CD14-positive monocyte (primary cell): Measurements from ENCODE around the gene MARCHF7. TPM values are rescaled to one million over a fixed set of nuclear protein-coding genes. Genes with fewer than 3 reads are reported as not detected.

ENCODE experiments used
- DNase-seq, 3 donors: peaks; one replicate each; pipeline ENCODE4 v3.0.0-alpha.2; 2011 to 2022
- H2AFZ ChIP-seq: 2 replicates; pipeline ENCODE4 v1.6.0; 2012; ENCODE audit warnings: mild to moderate bottlenecking, low read depth, low read length, inconsistent platforms; ENCODE audit not compliant: insufficient read depth, poor library complexity, severe bottlenecking
- H3K27ac ChIP-seq, 2 donors: 1 replicate in 1 of 2; 2 replicates in 1 of 2; pipeline ENCODE4 v1.5.1; 2012 to 2013; ENCODE audit warnings: low read length in 2 of 2, control low read depth in 1 of 2, inconsistent platforms in 1 of 2, low read depth in 1 of 2, mild to moderate bottlenecking in 1 of 2
- H3K27me3 ChIP-seq, 2 donors: one replicate each; pipeline versions ENCODE4 v1.6.0 to v1.6.1; 2011 to 2013; ENCODE audit warnings: low read length in 2 of 2; ENCODE audit not compliant: control insufficient read depth in 2 of 2, insufficient read depth in 2 of 2
- H3K36me3 ChIP-seq, 2 donors: replicated peaks in 1 of 2; 1 replicate in 1 of 2; 2 replicates in 1 of 2; pipeline versions ENCODE4 v1.5.1 to v1.6.1; 2012 to 2013; ENCODE audit warnings: low read length in 2 of 2, control low read depth in 1 of 2, inconsistent platforms in 1 of 2, mild to moderate bottlenecking in 1 of 2; ENCODE audit not compliant: insufficient read depth in 2 of 2, control insufficient read depth in 1 of 2
- H3K4me1 ChIP-seq, 2 donors: 1 replicate in 1 of 2; 2 replicates in 1 of 2; pipeline versions ENCODE4 v1.5.1 to v1.6.1; 2012 to 2013; ENCODE audit warnings: low read length in 2 of 2, control low read depth in 1 of 2, inconsistent platforms in 1 of 2, mild to moderate bottlenecking in 1 of 2, moderate library complexity in 1 of 2; ENCODE audit not compliant: insufficient read depth in 2 of 2, control insufficient read depth in 1 of 2
- H3K4me2 ChIP-seq: replicated peaks from 2 replicates; pipeline ENCODE3; 2012; ENCODE audit warnings: low read length, moderate library complexity, mild to moderate bottlenecking; ENCODE audit not compliant: poor library complexity, severe bottlenecking; ENCODE audit errors: extremely low read depth
- H3K4me3 ChIP-seq, 3 experiments: fragments of 200-600 bp in 1 of 3; sonication (generic) in 1 of 3; replicated peaks in 1 of 3; 1 replicate in 2 of 3; 2 replicates in 1 of 3; pipeline ENCODE4 v1.5.1; 2011 to 2013; ENCODE audit warnings: low read length in 3 of 3, mild to moderate bottlenecking in 3 of 3, control low read depth in 2 of 3, low read depth in 2 of 3, inconsistent platforms in 1 of 3, moderate library complexity in 1 of 3
- H3K79me2 ChIP-seq: 2 replicates; pipeline ENCODE4 v1.6.0; 2012; ENCODE audit warnings: mild to moderate bottlenecking, control low read depth, inconsistent platforms, low read length, moderate library complexity; ENCODE audit not compliant: insufficient read depth
- H3K9ac ChIP-seq: 2 replicates; pipeline ENCODE4 v1.6.0; 2017; ENCODE audit warnings: low read length, mild to moderate bottlenecking; ENCODE audit not compliant: insufficient read depth, poor library complexity, severe bottlenecking
- H3K9me3 ChIP-seq, 2 donors: replicated peaks in 1 of 2; 1 replicate in 1 of 2; 2 replicates in 1 of 2; pipeline versions ENCODE4 v1.5.1 to v1.6.1; 2012 to 2013; ENCODE audit warnings: low read length in 2 of 2, control low read depth in 1 of 2; ENCODE audit not compliant: control insufficient read depth in 1 of 2, insufficient read depth in 1 of 2
- H4K20me1 ChIP-seq: 2 replicates; pipeline ENCODE4 v1.6.0; 2012; ENCODE audit warnings: mild to moderate bottlenecking, low read length, control low read depth, moderate library complexity; ENCODE audit not compliant: insufficient read depth
- H3K27ac Mint-ChIP-seq, 7 donors: one replicate each; pipeline ENCODE4 v1.8.0; 2020; ENCODE audit warnings: mild to moderate bottlenecking in 7 of 7, mixed read lengths in 7 of 7, moderate library complexity in 6 of 7, inconsistent platforms in 2 of 7
- H3K27me3 Mint-ChIP-seq, 3 donors: one replicate each; pipeline ENCODE4 v1.8.0; 2021 to 2022; ENCODE audit warnings: low read depth in 3 of 3, mild to moderate bottlenecking in 3 of 3, mixed read lengths in 3 of 3, moderate library complexity in 3 of 3, inconsistent platforms in 1 of 3
- H3K36me3 Mint-ChIP-seq, 2 donors: one replicate each; pipeline ENCODE4 v1.8.0; 2020; ENCODE audit warnings: mixed read lengths in 2 of 2, inconsistent platforms in 1 of 2, mild to moderate bottlenecking in 1 of 2
- H3K4me1 Mint-ChIP-seq: one replicate; pipeline ENCODE4 v1.8.0; 2020; ENCODE audit warnings: mild to moderate bottlenecking, mixed read lengths
- H3K4me3 Mint-ChIP-seq, 2 donors: one replicate each; pipeline ENCODE4 v1.8.0; 2020; ENCODE audit warnings: mild to moderate bottlenecking in 2 of 2, mixed read lengths in 2 of 2, moderate library complexity in 1 of 2
- H3K9me3 Mint-ChIP-seq, 7 donors: one replicate each; pipeline ENCODE4 v1.8.0; 2020 to 2022; ENCODE audit warnings: mixed read lengths in 7 of 7, mild to moderate bottlenecking in 6 of 7, moderate library complexity in 6 of 7, inconsistent platforms in 2 of 7
- CTCF ChIP-seq: fragments of 200-600 bp; IDR thresholded peaks from one replicate; pipeline ENCODE4 v1.8.0; 2022; ENCODE audit warnings: antibody characterized with exemption, mild to moderate bottlenecking
- WGBS: methylation state at CpG from one replicate; pipeline ENCODE4 v1.1.5; 2013; ENCODE audit warnings: missing lambda C conversion rate; ENCODE audit not compliant: insufficient coverage; 5-methylcytosine and 5-hydroxymethylcytosine counted together
- intact Hi-C, 2 donors: fragments of 100-400 bp; cut with micrococcal nuclease; formaldehyde crosslinking; loops; one replicate each; pipeline versions ENCODE4 v1.15.0 to v1.15.1; 2023
- polyA plus RNA-seq, 3 donors: library from polyadenylated mRNA; depleted of rRNA in 1 of 3; unstranded in 2 of 3; stranded (reverse) in 1 of 3; fragments of 300-500 nt in 2 of 3; fragments of >200 nt in 1 of 3; fragmentation: Illumina TruSeq in 2 of 3; gene quantifications; 1 replicate in 2 of 3; 2 replicates in 1 of 3; pipeline ENCODE4 v1.2.3, GENCODE V29; 2012 to 2021

MARCHF7 gene
- polyA plus RNA-seq, 3 donors, result 46.7 to 124 (median 102) TPM

GRCh38 chr2:159738509-159739390, 26.4 kb downstream of the MARCHF7 start:
- H2AFZ ChIP-seq, result no peak overlapping the region
- peaks cover 11% of the 10 kb centered on the region for H3K4me1 Mint-ChIP-seq
- no peak overlapping the region for H3K9ac ChIP-seq
- H3K4me3 Mint-ChIP-seq, result no peak overlapping the region
- DNase-seq, result peak; percentile 21 to 50 (median 46)
- H4K20me1 ChIP-seq, result peaks cover 100% of the 10 kb centered on the region
- H3K27ac Mint-ChIP-seq, result peak overlapping the region; percentile 2 to 85 (median 68)
- peak overlapping the region in 1 of 2 donors; percentile 36 for H3K27ac ChIP-seq
- intact Hi-C loops, result no loop called here
- no peak overlapping the region for H3K4me3 ChIP-seq
- no peaks in the 10 kb centered on the region for H3K27me3 ChIP-seq
- TF ChIP-seq CTCF, result no peak
- H3K4me1 ChIP-seq, result no peaks in the 10 kb centered on the region
- H3K27me3 Mint-ChIP-seq, result no peaks in the 10 kb centered on the region
- no peak overlapping the region for H3K4me2 ChIP-seq
- peaks cover 0 to 3% (median 0%) of the 10 kb centered on the region in 7 donors for H3K9me3 Mint-ChIP-seq
- peaks cover 33 to 98% of the 10 kb centered on the region in 2 donors for H3K36me3 ChIP-seq
- H3K9me3 ChIP-seq, result no peaks in the 10 kb centered on the region
- peaks cover 58 to 71% of the 10 kb centered on the region in 2 donors for H3K36me3 Mint-ChIP-seq
- H3K79me2 ChIP-seq, result peaks cover 100% of the 10 kb centered on the region
- WGBS, result 88% methylated on average over 12 of the region's 15 CpGs

- Histone ChIP-seq H3K9me3 (no peaks in the 10 kb centered on the region), H3K4me3 (no peak overlapping the region), H3K27me3 (no peaks in the 10 kb centered on the region), H4K20me1 (peaks cover 97% of the 10 kb centered on the region), H3K36me3 (peaks cover 50 to 97% of the 10 kb centered on the region in 2 donors), H3K79me2 (peaks cover 93% of the 10 kb centered on the region), H3K4me2 (no peak overlapping the region), H3K9ac (no peak overlapping the region), H2AFZ (no peak overlapping the region), H3K27ac (no peak overlapping the region), H3K4me1 (no peaks in the 10 kb centered on the region)
- WGBS, result no CpG with 5 or more reads among the region's 6 CpGs
- H3K4me3 Mint-ChIP-seq, result no peak overlapping the region
- H3K27ac Mint-ChIP-seq, result peak overlapping the region in 2 of 7 donors; percentile 1 to 57
- H3K36me3 Mint-ChIP-seq, result peaks cover 55 to 67% of the 10 kb centered on the region in 2 donors
- no peak for DNase-seq
- peaks cover 4% of the 10 kb centered on the region for H3K4me1 Mint-ChIP-seq
- TF ChIP-seq CTCF, result no peak
- peaks cover 0 to 3% (median 0%) of the 10 kb centered on the region in 7 donors for H3K9me3 Mint-ChIP-seq
- H3K27me3 Mint-ChIP-seq, result no peaks in the 10 kb centered on the region
- intact Hi-C loops, result no loop called here
Observed at GRCh38 chr2:159742846-159743245, 30.5 kb downstream of the MARCHF7 start.
